Tongue (tissue), 2 donors: Measurements from ENCODE around the gene ABL1. TPM values are rescaled to one million over a fixed set of nuclear protein-coding genes. Genes with fewer than 3 reads are reported as not detected.

Experiments used
- DNase-seq: peaks from one replicate; pipeline ENCODE4 v3.0.0-alpha.2; 2015
- total RNA-seq: library from RNA; depleted of rRNA; stranded (reverse); fragments of >200 nt; gene quantifications from one replicate; pipeline ENCODE4 v1.2.3, GENCODE V29; 2014

The ABL1 gene
- total RNA-seq, 1 donor from 2014 or later = 72.9 TPM

- DNase-seq = no peak
Observed at GRCh38 chr9:130849356-130849755, 14.3 kb downstream of the ABL1 start.

GRCh38 chr9:130852801-130853200, 17.7 kb downstream of the ABL1 start:
- DNase-seq = no peak

- DNase-seq = no peak
Observed at GRCh38 chr9:130854092-130854491, 19.0 kb downstream of the ABL1 start.

DNA sequence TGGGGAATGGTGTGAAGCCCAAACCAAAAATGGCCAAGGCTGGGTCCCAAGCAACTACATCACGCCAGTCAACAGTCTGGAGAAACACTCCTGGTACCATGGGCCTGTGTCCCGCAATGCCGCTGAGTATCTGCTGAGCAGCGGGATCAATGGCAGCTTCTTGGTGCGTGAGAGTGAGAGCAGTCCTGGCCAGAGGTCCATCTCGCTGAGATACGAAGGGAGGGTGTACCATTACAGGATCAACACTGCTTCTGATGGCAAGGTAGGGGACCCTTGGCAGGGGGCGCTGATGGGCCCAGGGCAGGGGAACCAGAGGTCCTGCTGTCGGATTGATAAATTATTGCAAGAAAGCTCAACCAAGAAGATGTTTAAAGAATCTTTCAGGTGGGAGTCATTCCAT, 19.8 kb downstream of the ABL1 start:
- DNase-seq = no peak

- DNase-seq = no peak
Observed at GRCh38 chr9:130856474-130856873, 21.4 kb downstream of the ABL1 start.

DNA sequence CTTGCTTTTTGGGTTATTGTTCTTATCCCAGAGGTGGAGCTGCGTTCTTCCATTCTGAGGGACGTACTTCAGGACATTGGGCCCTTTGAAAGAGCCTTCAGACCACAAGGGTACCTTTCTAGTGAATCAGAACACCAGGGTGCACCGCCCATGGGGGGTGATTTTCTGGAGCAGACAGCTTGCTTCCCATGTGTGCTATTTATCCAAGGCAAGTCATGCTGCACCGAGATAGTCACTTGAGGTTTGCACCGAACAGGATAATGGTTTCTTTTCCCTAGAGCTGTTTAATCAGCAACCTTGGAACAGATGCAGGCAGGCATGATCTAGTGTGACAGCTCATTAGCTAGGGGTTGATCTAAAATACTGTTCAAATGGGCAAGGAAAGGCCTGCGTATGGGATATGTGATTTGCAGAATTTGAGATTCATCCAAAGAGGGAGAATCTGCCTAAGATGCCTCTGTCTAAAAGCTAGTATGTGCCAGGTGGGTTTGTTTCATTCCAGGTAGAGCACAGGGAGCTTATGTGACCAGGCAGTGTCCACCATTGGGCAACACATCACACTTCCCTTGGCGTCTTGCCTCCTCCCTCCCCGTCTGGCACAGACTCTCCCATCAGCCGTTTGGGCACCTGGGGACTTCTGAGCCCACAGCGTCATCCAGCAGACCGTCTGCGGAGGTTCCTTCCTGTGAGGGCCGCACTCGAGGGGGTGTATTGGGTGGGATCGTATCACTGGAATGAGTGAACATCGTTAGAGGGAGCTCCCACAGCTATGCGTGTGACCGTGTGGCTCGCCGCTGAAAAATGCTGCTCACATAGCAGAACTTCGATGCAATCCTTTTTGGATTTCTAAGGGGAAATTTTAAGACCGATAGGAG, 23.0 kb downstream of the ABL1 start:
- DNase-seq = peak; percentile 38

DNA sequence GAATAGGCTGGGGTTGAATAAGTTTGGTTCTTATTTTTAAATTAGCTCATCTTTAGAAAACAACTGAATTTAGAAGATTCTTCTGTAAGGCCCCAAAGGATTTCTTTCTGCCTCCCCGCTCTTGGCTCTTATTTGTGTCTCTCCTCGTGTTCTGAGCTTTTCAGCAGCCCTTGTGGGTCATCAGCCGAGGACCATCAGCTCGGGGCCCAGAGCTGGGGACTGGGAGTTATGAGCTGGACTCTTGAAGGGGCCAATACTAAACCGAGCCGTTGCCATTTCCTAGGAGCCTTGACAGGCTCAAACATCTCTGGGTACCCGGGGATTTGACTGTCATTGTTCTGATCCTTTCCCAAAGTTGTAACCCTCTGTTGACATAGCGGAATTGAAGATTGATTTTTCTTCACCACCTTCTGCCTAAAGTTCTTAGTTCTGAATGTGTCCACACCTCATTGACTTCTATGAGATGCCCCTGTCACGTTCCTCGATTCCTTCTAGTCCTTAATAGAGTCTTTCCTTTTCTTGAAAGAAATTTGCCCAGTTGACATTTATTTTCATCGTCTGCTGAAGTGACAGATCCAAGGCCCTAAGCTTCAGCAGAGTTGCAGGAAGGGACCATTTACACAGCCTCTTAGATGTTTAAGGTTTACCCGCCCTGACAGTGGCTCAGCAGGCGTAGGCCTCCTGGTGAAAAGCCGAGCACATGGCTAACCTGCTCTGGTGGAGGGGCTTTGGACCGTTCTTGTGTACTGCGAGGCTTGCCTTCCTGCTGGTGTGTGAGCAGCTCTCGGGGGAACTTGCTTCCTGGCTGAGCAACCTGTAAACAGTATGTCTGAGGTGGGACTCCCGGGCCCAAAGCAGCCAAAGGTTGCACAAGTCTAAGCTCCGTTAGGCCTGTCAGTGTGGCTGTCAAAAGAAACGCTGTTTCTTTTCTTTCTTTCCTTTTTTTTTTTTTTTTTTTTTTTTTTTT, 24.0 kb downstream of the ABL1 start:
- DNase-seq = peak; percentile 53

GRCh38 chr9:130860458-130861316, 25.6 kb downstream of the ABL1 start:
- DNase-seq = peak; percentile 87

DNA sequence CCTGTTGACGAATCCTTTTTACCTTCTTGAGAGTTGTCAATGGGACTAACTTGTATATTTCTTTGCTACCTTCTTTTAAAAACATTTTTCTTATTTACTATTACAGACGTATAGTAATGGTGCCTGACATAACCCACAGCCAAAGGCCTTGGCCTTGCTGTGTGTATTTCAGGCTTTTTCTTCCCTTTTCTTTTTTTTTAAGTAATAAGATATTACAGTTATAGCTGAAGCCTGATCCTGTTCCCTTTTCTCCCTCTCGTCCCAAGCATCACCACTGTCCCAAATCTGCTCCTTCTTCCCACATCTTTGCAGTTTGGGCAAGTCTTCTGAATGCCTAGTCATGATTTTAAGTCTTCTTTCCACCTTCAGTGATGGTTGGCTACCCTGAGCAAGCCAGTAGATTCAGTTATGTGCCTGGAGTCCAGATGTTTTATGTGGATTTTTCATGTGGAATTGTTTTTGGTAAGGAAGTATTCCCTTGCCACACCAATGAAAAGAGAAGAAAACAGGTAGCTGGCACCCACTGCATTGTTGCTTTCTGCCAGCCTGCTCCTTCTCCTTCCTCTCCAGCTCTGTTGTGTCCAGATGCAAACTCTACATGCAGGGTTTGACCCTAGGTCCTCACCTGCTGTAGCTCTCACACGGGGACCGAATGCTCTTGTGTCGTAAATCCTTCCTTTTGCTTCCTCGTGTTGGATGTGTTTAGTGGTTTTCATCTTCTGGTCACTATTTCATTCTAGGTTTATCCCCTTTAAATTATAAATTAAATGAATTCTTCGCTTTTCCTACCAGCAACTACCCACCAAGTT, 26.5 kb downstream of the ABL1 start:
- DNase-seq = no peak

DNA sequence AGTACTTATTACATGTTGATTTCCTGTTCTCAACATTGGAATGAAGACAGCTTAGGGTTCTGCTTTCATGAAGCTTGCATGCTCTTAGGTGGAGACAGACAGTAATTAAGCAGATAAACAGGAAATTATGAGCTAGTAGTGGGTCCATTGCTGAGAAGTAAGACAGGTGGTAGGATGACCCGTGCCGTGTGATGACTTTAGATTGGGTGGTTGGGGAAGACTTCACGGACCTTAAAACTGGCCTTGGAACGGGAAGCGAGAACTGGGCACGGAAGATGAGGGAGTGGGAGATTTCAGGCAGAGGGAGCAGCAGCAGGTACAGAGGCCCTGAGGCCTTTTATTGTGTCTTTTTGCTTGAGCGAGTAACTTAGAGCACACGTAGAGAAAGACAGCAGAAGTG, 27.2 kb downstream of the ABL1 start:
- DNase-seq = no peak

GRCh38 chr9:130862747-130863146, 27.7 kb downstream of the ABL1 start:
- DNase-seq = no peak

GRCh38 chr9:130864541-130864940, 29.5 kb downstream of the ABL1 start:
- no peak for DNase-seq

GRCh38 chr9:130865921-130866320, 30.9 kb downstream of the ABL1 start:
- DNase-seq = no peak

GRCh38 chr9:130866474-130866965, 31.5 kb downstream of the ABL1 start:
- DNase-seq = peak; percentile 89

GRCh38 chr9:130867556-130867955, 32.5 kb downstream of the ABL1 start:
- DNase-seq = no peak

DNA sequence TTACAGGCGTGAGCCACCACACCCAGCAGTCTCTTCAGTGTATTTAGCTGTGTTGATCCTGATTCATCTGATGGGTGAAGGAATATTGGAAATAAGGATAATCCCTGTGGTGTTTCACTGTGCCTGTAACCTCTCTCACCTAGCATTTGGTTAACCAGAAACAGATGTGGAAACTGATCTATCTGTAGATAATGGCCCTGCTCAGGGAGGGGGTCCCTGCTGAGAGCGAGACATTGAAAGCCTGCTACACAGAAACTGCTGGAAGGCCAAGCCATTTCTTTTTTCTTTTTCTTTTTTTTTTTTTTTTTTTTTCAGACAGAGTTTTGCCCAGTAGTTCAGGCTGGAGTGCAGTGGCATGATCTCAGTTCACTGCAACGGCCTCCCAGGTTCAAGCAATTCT, 33.2 kb downstream of the ABL1 start:
- no peak for DNase-seq

- peak; percentile 23 for DNase-seq
Observed at GRCh38 chr9:130869250-130869649, 34.2 kb downstream of the ABL1 start.

DNA sequence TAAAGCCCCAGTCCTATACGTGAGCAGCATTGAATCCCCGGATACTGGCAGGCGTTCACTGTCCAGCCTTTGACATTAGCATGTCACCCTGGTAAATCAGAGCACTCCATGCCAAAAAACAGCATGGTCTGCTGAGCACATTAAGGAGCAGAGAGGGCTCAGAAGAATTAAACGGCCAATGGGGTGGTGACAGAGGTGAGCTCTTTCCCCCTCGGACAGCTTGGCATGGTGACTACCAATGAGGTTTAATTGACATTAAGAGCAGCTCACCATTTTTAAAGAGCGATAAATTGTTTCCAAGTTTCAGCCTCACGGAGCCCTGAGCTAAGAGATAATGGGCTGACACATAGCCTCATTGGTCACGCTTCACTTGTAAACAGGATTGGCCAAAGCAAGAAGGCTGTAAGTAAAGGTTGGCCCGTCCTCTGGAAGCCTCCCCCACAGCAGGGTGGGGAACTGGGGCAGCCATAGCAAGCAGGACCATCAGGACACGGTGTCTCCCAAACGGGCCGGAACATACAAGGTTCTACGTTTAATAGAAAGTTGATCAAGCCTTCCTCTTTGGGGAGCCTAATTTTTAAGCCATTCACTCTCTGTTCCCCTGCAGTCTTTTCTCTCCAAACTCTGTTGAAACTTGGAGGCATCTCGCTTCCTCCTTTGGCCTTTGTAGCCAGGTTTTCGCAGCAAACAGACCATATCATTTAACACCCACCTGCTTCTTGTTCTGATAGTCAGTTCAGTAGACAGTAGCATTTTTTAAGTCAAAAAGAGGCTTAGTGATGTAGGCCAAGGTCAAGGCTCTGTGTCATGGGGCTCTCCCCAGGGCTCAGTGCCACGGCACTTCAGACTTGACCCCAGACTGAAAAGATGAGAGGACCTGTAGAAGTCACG, 35.7 kb downstream of the ABL1 start:
- DNase-seq = no peak

GRCh38 chr9:130871395-130872062, 36.5 kb downstream of the ABL1 start:
- DNase-seq = no peak
